COLO668 (cell line): ENCODE data around the gene GRIN3A.
"Not testable (repeated sequence)": the region's sequence is repeated elsewhere in the genome, so short reads cannot be mapped to it uniquely, and the experiment has no call there.

Experiments used
- DNase-seq: peaks from one replicate; lab custom pipeline; 2025; ENCODE audit not compliant: unreplicated experiment; lab: John Stamatoyannopoulos, UW

The GRIN3A gene

GRCh38 chr9:101738566-101739183, at the start of gene GRIN3A:
GRIN3A (minus strand) TSS chr9:101738647; CDS start chr9:101737979, 668 bp downstream.
- peak; percentile 57 for DNase-seq

GRCh38 chr9:101787891-101788290, 49.4 kb upstream of the GRIN3A start:
- DNase-seq: no peak

- DNase-seq: no peak
Observed at GRCh38 chr9:101778332-101778731, 39.9 kb upstream of the GRIN3A start.

- DNase-seq: no peak
Observed at GRCh38 chr9:101764472-101764871, 26.0 kb upstream of the GRIN3A start.

GRCh38 chr9:101758304-101758930, 20.0 kb upstream of the GRIN3A start:
- no peak for DNase-seq

GRCh38 chr9:101753716-101754115, 15.3 kb upstream of the GRIN3A start:
- no peak for DNase-seq

GRCh38 chr9:101751895-101752294, 13.4 kb upstream of the GRIN3A start:
- DNase-seq: no peak

GRCh38 chr9:101739311-101739710, 864 bp upstream of the GRIN3A start:
- no peak for DNase-seq

GRCh38 chr9:101737705-101738565, 512 bp downstream of the GRIN3A start:
- peak; percentile 68 for DNase-seq

GRCh38 chr9:101737165-101737704, 1.2 kb downstream of the GRIN3A start:
- DNase-seq: no peak

GRCh38 chr9:101736717-101737116, 1.7 kb downstream of the GRIN3A start:
- DNase-seq: no peak

GRCh38 chr9:101731429-101731828, 7.0 kb downstream of the GRIN3A start:
- DNase-seq: no peak

- peak; percentile 17 for DNase-seq
Observed at GRCh38 chr9:101727612-101728524, 10.6 kb downstream of the GRIN3A start.

- not testable (repeated sequence) for DNase-seq
Observed at GRCh38 chr9:101724271-101724670, 14.2 kb downstream of the GRIN3A start.

- DNase-seq: no peak
Observed at GRCh38 chr9:101718192-101718591, 20.3 kb downstream of the GRIN3A start.

GRCh38 chr9:101716629-101717028, 21.8 kb downstream of the GRIN3A start:
- DNase-seq: no peak

GRCh38 chr9:101711330-101711941, 27.0 kb downstream of the GRIN3A start:
- peak; percentile 1 for DNase-seq

GRCh38 chr9:101708855-101709254, 29.6 kb downstream of the GRIN3A start:
- DNase-seq: no peak

- no peak for DNase-seq
Observed at GRCh38 chr9:101707721-101708120, 30.7 kb downstream of the GRIN3A start.

- no peak for DNase-seq
Observed at GRCh38 chr9:101706997-101707396, 31.4 kb downstream of the GRIN3A start.
